Measurements from ENCODE around the gene EML6.

GRCh38 chr2:54740333-54740732, 16.9 kb downstream of the EML6 start:
- TF ChIP-seq CTCF (IDR thresholded peaks at IDR 0.05) (no peak), POLR2A (IDR thresholded peaks at IDR 0.05) (no peak), EP300 (IDR thresholded peaks at IDR 0.05) (no peak)

Measured in gastroesophageal sphincter (tissue), 3 donors.